ENCODE data around the gene RASGEF1C. TPM values are rescaled to one million over a fixed set of nuclear protein-coding genes. Genes with fewer than 3 reads are reported as not detected.

The RASGEF1C gene
- total and polyA plus RNA-seq, 4 donors: 0.09 to 0.10 TPM; not detected in 2

DNA sequence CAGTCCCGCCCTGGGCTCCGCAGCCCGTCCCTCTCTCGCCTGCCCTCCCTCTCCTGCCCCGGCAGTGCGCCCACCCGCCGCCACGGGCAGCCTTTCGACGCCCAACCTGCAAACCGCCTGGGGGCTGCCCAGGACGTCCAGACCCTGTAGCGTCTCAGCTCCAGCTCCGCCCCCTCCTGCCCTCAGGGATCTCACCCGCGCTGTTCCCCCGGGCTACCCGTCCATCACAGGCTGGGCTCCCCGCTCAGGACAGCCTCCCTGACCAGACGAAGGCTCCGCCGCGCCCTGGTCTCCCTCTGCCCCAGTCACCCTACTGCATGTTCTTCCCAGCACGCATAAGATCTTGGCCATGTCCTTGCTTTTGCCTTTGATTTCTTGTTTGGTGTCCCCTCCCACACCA is 1.4 kb downstream of the RASGEF1C start:
- no peak overlapping the region for H3K27ac ChIP-seq (ENCODE audit: low read depth in 1 of 2, low read length in 2 of 2)
- TF ChIP-seq GABPA (IDR thresholded peaks at IDR 0.05 in 1 of 2, conservative IDR thresholded peaks at IDR 0.05 in 1 of 2): no peak
- no peak for TF ChIP-seq EGR1 (IDR thresholded peaks at IDR 0.05; ENCODE audit: low read depth in 2 of 2)
- H3K4me1 ChIP-seq (ENCODE audit: control insufficient read depth in 4 of 4, insufficient read depth in 4 of 4, low read length in 3 of 4): peaks cover 4 to 8% (median 5%) of the 10 kb centered on the region in 4 donors
- no peak overlapping the region for H3K9ac ChIP-seq (ENCODE audit: low read depth in 1 of 2, low read length in 2 of 2)
- DNase-seq (ENCODE audit: low spot score): no peak
- H3K36me3 ChIP-seq (ENCODE audit: control insufficient read depth in 4 of 4, insufficient read depth in 3 of 4, low read depth in 1 of 4, low read length in 3 of 4): no peaks in the 10 kb centered on the region
- H3K4me3 ChIP-seq (ENCODE audit: low read depth in 1 of 3, low read length in 3 of 3): no peak overlapping the region
- 33% methylated on average over 25 of the region's 25 CpGs for WGBS
- no peaks in the 10 kb centered on the region for H3K27me3 ChIP-seq (ENCODE audit: control insufficient read depth in 4 of 4, insufficient read depth in 4 of 4, low read length in 3 of 4)
- H3K9me3 ChIP-seq (ENCODE audit: control insufficient read depth in 4 of 4, low read length in 3 of 4): no peaks in the 10 kb centered on the region

DNA sequence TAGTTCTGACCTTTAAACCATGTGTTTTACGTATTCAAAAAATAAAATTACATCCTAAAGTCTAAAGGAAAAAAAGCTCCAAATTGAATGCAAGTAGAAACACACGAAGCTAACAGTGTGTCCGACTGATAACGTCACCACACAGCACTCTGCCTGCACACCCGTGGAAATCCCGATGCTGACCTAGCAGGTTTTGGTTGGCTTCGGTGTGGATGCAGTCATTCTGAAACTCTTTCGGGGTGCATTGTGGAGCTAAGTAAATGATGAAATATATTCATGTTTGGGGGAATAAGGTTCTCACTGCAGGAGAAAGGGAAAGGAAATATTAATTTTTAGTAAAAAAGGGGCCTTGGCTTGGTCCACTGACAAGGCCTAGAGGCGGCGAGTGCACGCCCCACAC is 2.0 kb downstream of the RASGEF1C start:
- TF ChIP-seq GABPA (IDR thresholded peaks at IDR 0.05 in 1 of 2, conservative IDR thresholded peaks at IDR 0.05 in 1 of 2) (no peak), ZBTB33 (IDR thresholded peaks at IDR 0.05) (no peak), CTCF (IDR thresholded peaks at IDR 0.05; ENCODE audit: low read depth, low read length, missing input control) (no peak), TAF1 (conservative IDR thresholded peaks at IDR 0.05) (no peak), HNF4A (conservative IDR thresholded peaks at IDR 0.05) (no peak), JUND (IDR thresholded peaks at IDR 0.05) (no peak), EGR1 (IDR thresholded peaks at IDR 0.05; ENCODE audit: low read depth in 2 of 2) (no peak), SP1 (IDR thresholded peaks at IDR 0.05) (no peak), MAX (IDR thresholded peaks at IDR 0.05) (no peak), HNF4G (IDR thresholded peaks at IDR 0.05) (no peak), FOXA1 (IDR thresholded peaks at IDR 0.05) (no peak), RXRA (IDR thresholded peaks at IDR 0.05) (no peak)
- TF ChIP-seq, protein P1, sequence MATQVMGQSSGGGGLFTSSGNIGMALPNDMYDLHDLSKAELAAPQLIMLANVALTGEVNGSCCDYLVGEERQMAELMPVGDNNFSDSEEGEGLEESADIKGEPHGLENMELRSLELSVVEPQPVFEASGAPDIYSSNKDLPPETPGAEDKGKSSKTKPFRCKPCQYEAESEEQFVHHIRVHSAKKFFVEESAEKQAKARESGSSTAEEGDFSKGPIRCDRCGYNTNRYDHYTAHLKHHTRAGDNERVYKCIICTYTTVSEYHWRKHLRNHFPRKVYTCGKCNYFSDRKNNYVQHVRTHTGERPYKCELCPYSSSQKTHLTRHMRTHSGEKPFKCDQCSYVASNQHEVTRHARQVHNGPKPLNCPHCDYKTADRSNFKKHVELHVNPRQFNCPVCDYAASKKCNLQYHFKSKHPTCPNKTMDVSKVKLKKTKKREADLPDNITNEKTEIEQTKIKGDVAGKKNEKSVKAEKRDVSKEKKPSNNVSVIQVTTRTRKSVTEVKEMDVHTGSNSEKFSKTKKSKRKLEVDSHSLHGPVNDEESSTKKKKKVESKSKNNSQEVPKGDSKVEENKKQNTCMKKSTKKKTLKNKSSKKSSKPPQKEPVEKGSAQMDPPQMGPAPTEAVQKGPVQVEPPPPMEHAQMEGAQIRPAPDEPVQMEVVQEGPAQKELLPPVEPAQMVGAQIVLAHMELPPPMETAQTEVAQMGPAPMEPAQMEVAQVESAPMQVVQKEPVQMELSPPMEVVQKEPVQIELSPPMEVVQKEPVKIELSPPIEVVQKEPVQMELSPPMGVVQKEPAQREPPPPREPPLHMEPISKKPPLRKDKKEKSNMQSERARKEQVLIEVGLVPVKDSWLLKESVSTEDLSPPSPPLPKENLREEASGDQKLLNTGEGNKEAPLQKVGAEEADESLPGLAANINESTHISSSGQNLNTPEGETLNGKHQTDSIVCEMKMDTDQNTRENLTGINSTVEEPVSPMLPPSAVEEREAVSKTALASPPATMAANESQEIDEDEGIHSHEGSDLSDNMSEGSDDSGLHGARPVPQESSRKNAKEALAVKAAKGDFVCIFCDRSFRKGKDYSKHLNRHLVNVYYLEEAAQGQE (IDR thresholded peaks at IDR 0.05): no peak
- Histone ChIP-seq H3K9me3 (ENCODE audit: control insufficient read depth in 4 of 4, low read length in 3 of 4) (no peaks in the 10 kb centered on the region), H3K9ac (ENCODE audit: low read depth in 1 of 2, low read length in 2 of 2) (no peak overlapping the region), H3K4me3 (ENCODE audit: low read depth in 1 of 3, low read length in 3 of 3) (no peak overlapping the region), H3K27ac (ENCODE audit: low read depth in 1 of 2, low read length in 2 of 2) (no peak overlapping the region), H3K27me3 (ENCODE audit: control insufficient read depth in 4 of 4, insufficient read depth in 4 of 4, low read length in 3 of 4) (no peaks in the 10 kb centered on the region), H3K4me1 (ENCODE audit: control insufficient read depth in 4 of 4, insufficient read depth in 4 of 4, low read length in 3 of 4) (peaks cover 4 to 8% (median 5%) of the 10 kb centered on the region in 4 donors), H3K36me3 (ENCODE audit: control insufficient read depth in 4 of 4, insufficient read depth in 3 of 4, low read depth in 1 of 4, low read length in 3 of 4) (no peaks in the 10 kb centered on the region)
- no peak for DNase-seq (ENCODE audit: low spot score)
- 84% methylated on average over 11 of the region's 11 CpGs for WGBS

Data from liver (tissue), 9 donors.